HFF-Myc (cell line): ENCODE measurements around the gene RGS6.
"Not testable (repeated sequence)": the region's sequence is repeated elsewhere in the genome, so short reads cannot be mapped to it uniquely, and the experiment has no call there.

Source experiments
- DNase-seq: peaks from one replicate; pipeline ENCODE4 v3.0.0-alpha.2; 2011; ENCODE audit warnings: low read depth; ENCODE audit errors: extremely low read depth
- H3K4me3 ChIP-seq: replicated peaks from 2 replicates; pipeline ENCODE4 v1.5.1; 2011; ENCODE audit warnings: low read depth, mild to moderate bottlenecking, control low read depth, low read length
- CTCF ChIP-seq: IDR thresholded peaks from 2 replicates; pipeline ENCODE4 v1.5.1; 2012; ENCODE audit warnings: mild to moderate bottlenecking, low read depth, low read length, control low read depth; ENCODE audit errors: missing control alignments

The RGS6 gene

GRCh38 chr14:71931492-71932228 is 569 bp upstream of the RGS6 start:
- no peak overlapping the region for H3K4me3 ChIP-seq
- TF ChIP-seq CTCF, result no peak
- no peak for DNase-seq

- DNase-seq, result no peak
- H3K4me3 ChIP-seq, result no peak overlapping the region
Measured at GRCh38 chr14:71933001-71933587, 865 bp downstream of the RGS6 start.

GRCh38 chr14:71938273-71938672 is 6.0 kb downstream of the RGS6 start:
- not testable (repeated sequence) for DNase-seq, H3K4me3 ChIP-seq

More at GRCh38 chr14:71933001-71933587, 865 bp downstream of the RGS6 start:
- TF ChIP-seq CTCF, result no peak

GRCh38 chr14:71939344-71939743 is 7.1 kb downstream of the RGS6 start:
- DNase-seq, H3K4me3 ChIP-seq: not testable (repeated sequence)

- DNase-seq, H3K4me3 ChIP-seq: not testable (repeated sequence)
Measured at GRCh38 chr14:71940500-71940899, 8.3 kb downstream of the RGS6 start.

GRCh38 chr14:71941616-71942015 is 9.4 kb downstream of the RGS6 start:
- not testable (repeated sequence) for DNase-seq, H3K4me3 ChIP-seq

GRCh38 chr14:71942904-71943694 is 10.9 kb downstream of the RGS6 start:
- DNase-seq, result no peak
- no peak overlapping the region for H3K4me3 ChIP-seq
- TF ChIP-seq CTCF, result no peak

GRCh38 chr14:71943695-71944018 is 11.4 kb downstream of the RGS6 start:
- TF ChIP-seq CTCF, result no peak
- DNase-seq, result no peak

More at GRCh38 chr14:71943695-71944018, 11.4 kb downstream of the RGS6 start:
- no peak overlapping the region for H3K4me3 ChIP-seq
